ENCODE measurements around the gene CKB.
A peak's percentile ranks its signal among the peaks of the same experiment; 100 is the strongest.

CKB gene

DNA sequence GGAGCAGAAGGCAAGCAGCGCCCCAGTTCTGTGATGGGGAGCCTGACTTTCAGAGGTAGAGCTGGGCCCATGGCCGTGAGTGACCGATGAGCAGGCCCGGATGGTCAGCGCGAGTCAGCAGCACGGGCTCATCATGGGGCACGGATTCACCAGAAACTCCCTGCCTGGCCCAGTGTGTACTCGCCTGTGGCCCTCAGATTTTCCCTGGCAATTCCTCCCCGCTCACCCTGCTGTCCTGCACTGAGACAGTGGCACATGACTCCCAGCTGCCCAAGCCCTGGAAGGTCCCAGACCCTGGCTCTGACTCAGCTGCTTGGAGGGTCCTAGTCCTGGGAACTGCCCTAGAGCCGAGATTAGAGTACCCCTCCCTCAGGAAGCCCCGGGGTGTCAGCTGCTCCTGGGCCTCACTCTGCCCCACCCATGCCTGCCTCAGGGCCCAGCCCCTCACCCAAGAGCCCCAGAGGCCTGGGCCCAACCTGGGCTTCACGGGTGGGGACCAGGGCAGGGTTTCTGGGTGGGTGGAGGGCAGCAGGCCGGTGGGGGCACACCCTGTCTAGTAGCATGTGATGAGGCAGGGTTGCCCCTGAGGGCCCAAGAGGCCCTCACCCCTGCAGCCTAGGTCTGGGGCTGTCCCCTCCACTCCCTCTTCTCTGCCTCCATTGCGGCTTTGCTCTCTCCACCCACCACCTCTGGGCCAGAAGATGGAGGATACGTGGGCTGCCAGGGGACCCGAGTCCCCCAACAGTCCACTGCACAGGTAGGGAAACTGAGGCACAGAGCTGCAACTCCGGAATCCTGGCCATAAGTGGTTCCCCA, 14.8 kb upstream of the CKB start:
- no peak for DNase-seq (ENCODE audit: low read depth in 2 of 2)

- no peak for DNase-seq (ENCODE audit: low read depth in 2 of 2)
Measured at GRCh38 chr14:103536693-103537092, 14.1 kb upstream of the CKB start.

GRCh38 chr14:103535891-103536565, 13.4 kb upstream of the CKB start:
- DNase-seq (ENCODE audit: low read depth in 2 of 2), result no peak

- no peak for DNase-seq (ENCODE audit: low read depth in 2 of 2)
Measured at GRCh38 chr14:103535081-103535890, 12.7 kb upstream of the CKB start.

DNA sequence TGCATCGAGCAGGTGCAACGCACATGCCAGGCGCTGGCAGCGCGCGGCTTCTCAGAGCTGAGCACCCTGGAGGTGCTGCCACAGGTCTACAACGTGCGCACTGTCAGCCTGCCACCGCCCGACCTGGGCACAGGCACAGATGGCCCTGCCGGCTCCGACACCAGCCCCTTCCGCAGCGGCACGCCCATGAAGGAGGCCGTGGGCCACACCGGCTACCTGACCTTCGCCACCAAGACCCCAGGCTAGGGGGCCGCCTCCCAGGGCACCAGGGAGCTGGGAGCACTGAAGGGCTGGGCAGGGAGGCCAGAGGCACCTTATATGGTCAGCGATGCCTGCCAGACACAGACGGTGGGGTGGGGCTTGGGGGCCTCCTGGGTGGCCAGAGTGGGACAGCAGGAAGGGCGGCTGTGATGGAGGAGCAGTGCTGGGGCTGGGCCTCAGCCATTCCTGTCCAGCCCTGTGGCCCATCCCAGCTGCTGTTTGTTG, 12.0 kb upstream of the CKB start:
- no peak for DNase-seq (ENCODE audit: low read depth in 2 of 2)

DNA sequence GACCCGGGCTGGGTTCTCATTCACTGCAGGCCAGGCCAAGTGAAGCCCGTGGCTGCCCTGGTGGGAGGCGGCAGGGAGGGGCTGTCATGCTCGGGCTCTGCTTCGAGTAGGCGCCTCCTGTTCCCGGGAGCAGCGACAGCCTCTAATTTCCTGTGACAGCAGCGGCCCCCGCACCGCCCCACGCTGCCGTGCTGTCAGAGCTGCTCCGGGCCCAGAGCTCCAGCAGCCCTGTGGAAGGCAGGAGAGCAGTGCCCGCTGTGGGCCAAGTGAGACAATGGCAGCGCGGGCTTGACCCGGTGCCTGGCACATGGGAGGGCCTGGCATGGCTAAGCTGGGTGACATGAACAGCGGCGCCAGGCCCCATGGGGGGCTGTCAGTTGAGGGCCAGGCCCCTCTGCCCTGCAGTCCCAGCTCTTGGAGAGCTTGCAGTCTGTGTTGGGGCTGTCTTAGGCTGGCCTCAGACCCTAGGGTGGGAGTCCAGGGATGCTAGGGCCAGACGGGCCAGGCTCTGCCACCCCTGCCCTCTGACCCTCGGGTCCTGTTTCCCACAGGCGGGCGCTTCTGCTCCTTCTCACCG, 11.5 kb upstream of the CKB start:
- DNase-seq (ENCODE audit: low read depth in 2 of 2), result no peak

DNA sequence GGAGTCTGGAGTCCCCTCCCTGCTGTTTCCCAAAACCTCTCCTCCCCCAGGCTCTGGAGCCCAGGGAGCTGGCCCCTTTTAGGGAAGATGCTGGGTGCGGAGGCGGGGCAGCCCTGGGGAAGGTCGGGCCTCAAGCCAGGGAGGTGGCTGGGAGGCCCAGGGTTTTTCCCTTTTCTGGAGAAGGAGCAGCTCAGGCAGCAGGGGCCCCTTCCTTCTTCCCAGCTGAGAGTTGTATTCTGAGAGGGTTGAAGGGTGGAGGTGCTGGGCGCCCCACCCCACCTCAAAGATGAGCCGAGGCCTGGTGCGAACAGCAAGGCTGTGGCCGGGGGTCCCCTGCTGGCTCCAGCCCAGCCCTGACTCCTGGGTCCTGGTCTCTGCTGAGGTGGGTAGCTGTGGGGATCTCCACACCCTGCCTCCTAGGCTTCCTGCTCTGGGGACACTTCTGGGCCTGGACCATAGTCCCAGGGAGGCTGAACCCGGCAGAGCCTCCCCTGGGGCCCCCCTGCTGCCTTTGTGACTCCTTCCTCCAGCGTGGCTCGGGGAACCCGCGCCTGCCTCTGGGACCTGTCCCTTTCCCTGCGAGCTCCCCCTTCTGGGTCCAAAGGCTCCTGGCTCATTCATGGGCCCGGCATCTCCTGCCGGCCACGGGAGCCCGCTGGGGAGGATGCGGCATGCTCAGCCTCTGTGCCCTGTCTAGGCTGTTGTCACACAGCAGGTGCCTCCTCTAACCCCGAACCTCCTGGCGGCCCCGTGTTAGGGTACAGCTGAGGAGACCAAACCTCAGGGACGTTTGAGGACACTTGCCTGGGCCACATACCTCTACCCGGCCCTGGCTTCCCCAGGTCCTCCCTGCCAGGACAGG, 10.7 kb upstream of the CKB start:
- no peak for DNase-seq (ENCODE audit: low read depth in 2 of 2)

GRCh38 chr14:103532216-103533136, 9.8 kb upstream of the CKB start:
- no peak for DNase-seq (ENCODE audit: low read depth in 2 of 2)

DNA sequence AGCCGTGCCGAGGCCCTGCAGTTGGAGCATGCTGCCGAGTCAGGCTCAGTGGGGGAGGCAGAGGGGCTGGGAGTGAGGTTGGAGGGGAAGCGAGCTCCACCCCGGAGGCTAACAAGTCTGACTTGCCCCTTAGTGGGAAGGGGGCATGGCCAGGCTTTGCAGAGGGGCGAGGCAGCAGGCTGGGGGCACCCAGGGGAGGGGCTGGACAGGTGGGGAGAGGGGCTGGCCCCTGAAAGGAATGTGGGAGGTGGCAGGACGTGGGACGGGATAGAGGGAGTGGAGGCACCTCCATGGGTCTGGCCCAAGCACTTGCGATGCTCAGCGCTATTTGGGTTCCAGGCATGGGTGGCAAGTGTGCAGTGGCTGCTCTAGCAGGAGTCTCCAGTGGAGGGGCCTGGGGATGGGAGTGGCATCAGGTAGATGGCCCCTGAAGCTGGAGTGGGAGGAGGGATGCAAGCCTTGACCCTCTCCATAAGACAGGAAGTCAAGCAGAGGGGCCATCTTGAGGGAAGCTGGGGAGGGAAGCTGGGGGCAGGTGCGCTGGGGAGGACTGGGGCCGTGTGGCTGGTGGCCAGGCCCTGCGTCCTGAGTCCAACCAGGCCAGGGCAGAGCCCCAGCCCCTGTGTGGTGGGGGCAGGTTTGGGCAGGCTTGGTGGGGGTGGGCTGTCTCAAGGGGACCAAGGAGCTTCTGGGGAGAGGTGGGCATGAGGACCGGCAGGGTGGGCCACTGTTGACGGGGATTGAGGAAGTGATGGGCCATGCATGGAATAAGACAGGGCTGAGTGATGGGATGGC, 9.0 kb upstream of the CKB start:
- DNase-seq (ENCODE audit: low read depth in 2 of 2), result no peak

GRCh38 chr14:103530831-103531230, 8.2 kb upstream of the CKB start:
- no peak for DNase-seq (ENCODE audit: low read depth in 2 of 2)

GRCh38 chr14:103530390-103530789, 7.8 kb upstream of the CKB start:
- DNase-seq (ENCODE audit: low read depth in 2 of 2), result no peak

DNA sequence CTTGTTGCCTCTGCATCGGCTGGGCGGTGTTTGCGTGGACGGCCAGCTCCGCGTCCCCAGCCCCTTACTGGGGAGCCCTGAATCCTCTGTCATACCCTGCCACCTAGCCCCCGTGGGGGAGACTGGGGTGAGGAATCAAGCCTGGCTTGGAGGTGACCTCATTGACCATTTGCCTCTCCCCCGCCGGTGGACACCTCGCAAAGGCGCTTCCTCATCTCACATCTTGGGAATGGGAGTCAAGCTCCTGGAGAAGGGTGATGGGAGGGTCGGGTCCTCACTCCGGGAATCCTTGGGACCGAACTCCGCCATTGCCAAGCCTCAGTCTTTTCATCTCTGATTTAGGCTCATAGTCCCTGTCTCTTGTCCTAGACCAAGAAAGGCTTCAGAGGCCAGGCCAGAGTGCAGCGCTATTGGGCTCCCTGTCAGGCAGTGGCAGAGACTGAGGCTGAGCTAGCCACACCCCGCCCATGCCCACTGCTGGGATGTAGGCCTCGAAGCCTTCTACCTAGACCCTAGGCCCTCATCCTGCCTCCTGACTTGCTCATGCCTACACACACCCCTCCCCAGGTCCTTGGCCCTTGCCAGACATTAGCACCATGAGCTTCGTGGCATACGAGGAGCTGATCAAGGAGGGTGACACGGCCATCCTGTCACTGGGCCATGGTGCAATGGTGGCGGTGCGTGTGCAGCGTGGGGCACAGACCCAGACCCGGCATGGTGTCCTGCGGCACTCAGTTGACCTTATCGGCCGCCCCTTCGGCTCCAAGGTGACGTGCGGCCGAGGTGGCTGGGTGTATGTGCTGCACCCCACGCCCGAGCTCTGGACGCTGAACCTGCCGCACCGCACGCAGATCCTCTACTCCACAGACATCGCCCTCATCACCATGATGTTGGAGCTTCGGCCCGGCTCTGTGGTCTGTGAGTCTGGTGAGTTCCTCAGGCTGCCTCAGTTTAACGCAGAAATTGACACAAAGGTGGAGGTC, 7.0 kb upstream of the CKB start:
- DNase-seq (ENCODE audit: low read depth in 2 of 2), result no peak

DNA sequence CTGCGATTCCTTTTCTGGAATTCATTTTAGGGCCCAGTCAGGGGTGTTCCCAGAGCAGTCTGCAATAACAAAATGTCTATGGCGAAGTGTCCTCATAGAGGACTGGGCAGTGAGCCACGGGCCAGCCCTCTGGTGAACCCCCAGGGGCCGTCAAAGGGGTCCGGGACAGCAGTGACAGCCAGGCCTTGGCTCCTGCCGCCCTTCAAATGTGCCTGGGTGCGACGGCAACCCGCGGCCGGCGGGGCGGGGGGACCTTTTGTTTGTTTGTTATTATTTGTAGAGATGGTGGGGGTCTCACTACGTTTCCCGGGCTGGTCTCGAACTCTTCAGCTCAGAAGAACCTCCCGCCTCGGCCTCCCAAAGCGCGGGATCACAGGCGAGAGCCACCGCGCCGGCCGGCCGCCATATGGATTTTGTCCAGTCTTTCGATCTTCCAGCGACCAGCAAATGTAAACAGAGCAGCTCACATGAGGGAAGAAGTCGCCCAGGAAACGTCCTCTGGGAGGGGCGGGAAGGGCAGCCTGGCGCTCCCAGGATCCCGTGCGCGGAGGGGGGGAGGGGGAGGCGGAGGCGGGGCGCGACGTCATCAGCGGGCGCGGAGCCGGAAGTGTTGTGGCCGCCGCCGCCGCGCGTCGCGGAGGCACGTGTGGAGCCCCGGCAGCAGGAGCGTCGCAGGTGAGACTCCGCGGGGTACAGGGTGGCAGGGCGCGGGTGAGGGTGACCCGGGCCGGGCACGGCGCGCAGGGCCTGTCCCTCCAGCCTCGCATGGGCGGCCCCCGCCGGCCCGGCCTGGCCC, 6.2 kb upstream of the CKB start, which contains the start of gene TRMT61A:
Gene TRMT61A, plus strand, starts transcription at position 610 of the 796 bp plus-strand sequence. CDS start 783 bp downstream, outside the sequence.
- DNase-seq (ENCODE audit: low read depth in 2 of 2), result peak; percentile 56 to 69

DNA sequence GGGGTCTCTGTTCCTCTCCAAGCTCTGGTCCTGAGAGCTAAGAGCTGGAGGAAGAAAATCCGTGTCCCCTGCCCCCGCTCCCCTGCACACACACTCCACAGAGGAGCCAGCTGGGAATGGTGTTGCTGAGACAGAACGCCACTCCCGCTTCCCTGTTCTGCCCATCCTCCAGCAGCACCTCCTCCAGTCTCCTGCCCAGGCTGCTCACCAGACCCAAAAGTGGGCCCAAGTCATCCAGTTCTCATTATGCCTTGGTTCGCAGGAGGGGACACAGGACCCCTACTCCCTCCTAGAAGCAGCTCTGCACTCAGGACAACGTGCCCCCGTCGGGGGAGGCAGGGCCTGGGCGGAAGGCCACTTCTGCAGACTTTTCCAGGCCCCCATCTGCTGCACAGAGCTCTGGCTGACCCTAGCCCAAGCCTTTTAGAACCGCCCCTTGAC, 5.5 kb upstream of the CKB start:
- DNase-seq (ENCODE audit: low read depth in 2 of 2), result no peak

GRCh38 chr14:103527408-103528145, 4.9 kb upstream of the CKB start:
- DNase-seq (ENCODE audit: low read depth in 2 of 2), result peak; percentile 34 to 36

GRCh38 chr14:103526914-103527248, 4.3 kb upstream of the CKB start:
- DNase-seq (ENCODE audit: low read depth in 2 of 2), result no peak

All from stimulated activated CD8-positive, alpha-beta memory T cell treated with anti-CD3 and anti-CD28 coated beads, Interleukin-15, amount 100 ng/mL, for 48 hours (primary cell).